Activated naive CD8-positive, alpha-beta T cell (primary cell): ENCODE results near the gene OARD1.
"Not testable (repeated sequence)": the region's sequence is repeated elsewhere in the genome, so short reads cannot be mapped to it uniquely, and the experiment has no call there.

Source experiments
- H3K27ac Mint-ChIP-seq: one replicate; pipeline ENCODE4 v1.8.0; 2021; ENCODE audit warnings: mixed read lengths
- H3K27me3 Mint-ChIP-seq: one replicate; pipeline ENCODE4 v1.8.0; 2021; ENCODE audit warnings: mixed read lengths
- H3K36me3 Mint-ChIP-seq: one replicate; pipeline ENCODE4 v1.8.0; 2021; ENCODE audit warnings: mixed read lengths
- H3K4me1 Mint-ChIP-seq: one replicate; pipeline ENCODE4 v1.8.0; 2021; ENCODE audit warnings: low read depth, mixed read lengths
- H3K4me3 Mint-ChIP-seq: one replicate; pipeline ENCODE4 v1.8.0; 2021; ENCODE audit warnings: mild to moderate bottlenecking, mixed read lengths
- H3K9me3 Mint-ChIP-seq: one replicate; pipeline ENCODE4 v1.8.0; 2021; ENCODE audit warnings: low read depth, mixed read lengths

Gene OARD1

DNA sequence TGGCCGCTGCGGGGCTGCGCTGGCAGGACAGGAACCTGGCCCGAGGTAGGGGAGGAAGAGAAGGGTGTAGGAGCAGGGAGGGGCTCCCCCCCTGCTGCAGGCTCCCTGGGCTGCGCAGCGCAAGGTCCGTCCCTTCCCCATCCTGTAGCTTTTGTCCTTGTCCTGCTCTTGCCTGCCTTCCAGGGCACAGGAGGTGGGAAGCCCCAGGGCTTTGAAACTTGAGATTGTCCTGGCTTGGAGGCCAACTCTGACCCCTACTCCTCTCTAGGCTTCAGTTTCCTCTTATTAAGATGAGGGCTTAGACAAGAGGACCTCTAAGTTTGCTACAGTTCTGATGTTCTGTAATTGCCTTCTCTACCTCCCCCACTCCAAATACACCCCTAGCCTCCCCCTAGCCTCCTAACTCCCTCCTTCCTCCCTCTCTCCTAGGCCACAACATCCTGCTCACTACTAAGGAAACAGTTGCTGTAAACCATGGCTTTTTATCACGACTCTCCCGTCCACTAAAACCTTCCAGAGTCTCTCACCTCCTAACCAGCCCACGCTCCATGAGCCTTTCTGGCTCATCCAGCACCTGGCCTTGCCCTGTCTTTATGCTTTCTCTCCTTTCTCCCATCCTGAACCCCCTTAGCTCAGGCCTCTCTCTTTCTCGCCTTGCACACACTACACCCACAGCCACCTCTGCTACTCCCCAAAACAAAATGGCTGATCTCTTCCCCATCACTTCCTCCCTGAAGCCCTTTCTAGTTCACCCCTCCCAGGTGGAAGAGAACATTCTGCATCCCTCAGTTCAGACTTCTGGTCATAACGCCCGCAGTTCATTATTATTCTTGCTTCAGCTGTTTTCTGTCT is 43.4 kb downstream of the OARD1 start:
- H3K27ac Mint-ChIP-seq: peak overlapping the region; percentile 36
- H3K4me3 Mint-ChIP-seq: peak overlapping the region; percentile 82
- H3K9me3 Mint-ChIP-seq: no peaks in the 10 kb centered on the region
- no peaks in the 10 kb centered on the region for H3K36me3 Mint-ChIP-seq
- peaks cover 20% of the 10 kb centered on the region for H3K4me1 Mint-ChIP-seq
- no peaks in the 10 kb centered on the region for H3K27me3 Mint-ChIP-seq

DNA sequence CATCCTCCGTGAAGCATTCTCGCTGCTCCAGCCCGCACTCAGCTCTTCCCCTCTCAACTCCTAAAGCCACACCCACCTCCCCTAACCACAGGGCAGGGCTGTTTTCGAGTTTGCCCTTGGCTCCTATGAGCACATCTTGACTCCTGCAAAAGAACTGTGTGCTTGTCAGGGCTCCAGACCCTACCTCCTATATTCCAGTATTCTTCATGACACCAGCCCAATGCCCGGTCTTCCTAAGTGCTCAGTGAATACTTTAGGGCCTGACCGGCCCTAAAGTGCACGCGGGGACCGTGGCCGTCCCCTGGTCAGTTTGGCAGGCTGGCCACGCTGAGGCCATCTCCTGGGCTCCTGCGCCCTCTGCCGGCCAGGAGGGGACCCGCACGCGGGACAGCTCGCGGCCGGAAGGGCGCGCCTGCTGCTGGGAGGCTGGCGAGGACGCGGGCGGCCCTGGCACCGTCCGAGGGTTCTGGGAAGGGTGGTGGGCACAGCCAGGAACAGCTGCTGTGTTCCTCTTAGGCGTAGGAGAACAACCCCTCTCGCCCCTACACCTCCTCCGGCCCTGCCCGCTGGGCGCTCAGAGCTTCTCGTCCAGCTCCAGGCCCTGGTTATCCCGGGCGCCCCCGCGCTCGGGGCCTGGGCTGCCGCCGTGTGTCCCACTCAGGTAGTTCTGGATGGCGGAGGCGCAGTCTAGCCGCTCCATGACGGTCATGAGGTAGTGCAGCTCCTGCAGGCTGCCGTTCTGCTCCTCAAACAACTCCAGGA is 44.2 kb downstream of the OARD1 start:
- Mint-ChIP-seq H3K4me1 (peaks cover 20% of the 10 kb centered on the region), H3K27ac (peak overlapping the region; percentile 83), H3K27me3 (no peaks in the 10 kb centered on the region), H3K36me3 (no peaks in the 10 kb centered on the region), H3K4me3 (peak overlapping the region; percentile 82), H3K9me3 (no peaks in the 10 kb centered on the region)

DNA sequence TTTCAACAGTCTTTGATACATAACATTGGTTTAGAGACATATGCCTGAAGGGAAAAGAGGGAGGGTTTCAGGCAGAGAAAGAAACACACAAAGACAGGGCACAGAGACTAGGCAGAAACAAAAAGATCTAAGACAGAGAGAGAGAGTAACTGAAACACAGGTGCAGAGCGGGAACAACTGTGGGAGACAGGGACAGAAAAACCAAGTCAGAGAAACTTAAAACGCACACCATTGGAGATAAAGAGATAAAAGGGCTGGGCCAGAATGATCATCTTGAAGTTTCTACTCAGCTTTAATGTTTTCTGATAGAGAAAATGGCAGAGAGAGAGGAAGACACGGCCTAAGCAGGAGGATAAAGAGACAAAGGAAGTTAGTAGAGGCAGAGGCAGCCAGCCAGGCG is 44.9 kb downstream of the OARD1 start:
- H3K4me1 Mint-ChIP-seq: peaks cover 20% of the 10 kb centered on the region
- peak overlapping the region; percentile 82 for H3K4me3 Mint-ChIP-seq
- H3K27me3 Mint-ChIP-seq: no peaks in the 10 kb centered on the region
- H3K9me3 Mint-ChIP-seq: no peaks in the 10 kb centered on the region
- no peaks in the 10 kb centered on the region for H3K36me3 Mint-ChIP-seq
- peak overlapping the region; percentile 83 for H3K27ac Mint-ChIP-seq

DNA sequence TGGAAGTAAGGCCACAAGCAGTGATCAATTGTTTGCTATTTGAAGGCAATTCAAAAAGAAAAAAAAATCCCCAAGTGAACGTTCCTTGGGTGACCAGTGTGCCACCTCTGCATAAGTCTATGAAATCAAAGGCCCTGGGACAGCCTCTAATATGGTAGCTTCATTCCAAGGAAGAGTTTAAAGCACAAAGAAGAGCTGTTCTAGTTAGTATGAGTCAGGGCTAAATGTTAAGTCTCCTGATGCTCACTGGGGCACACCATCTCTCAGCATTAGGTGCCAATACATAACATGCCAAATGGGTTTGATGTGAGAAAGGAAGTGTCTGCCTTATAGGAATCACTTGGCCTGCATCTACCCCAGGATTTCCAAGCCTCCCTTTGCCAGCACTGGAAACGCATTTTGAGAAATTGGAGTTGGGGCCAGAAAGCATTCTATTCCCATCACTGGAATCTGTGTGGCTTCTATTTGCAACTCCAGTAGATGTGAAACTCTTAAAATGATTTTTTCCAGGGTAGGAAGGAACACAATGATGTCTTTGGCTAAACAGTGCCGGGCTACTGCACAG is 46.1 kb downstream of the OARD1 start:
- peaks cover 20% of the 10 kb centered on the region for H3K4me1 Mint-ChIP-seq
- H3K4me3 Mint-ChIP-seq: no peak overlapping the region
- H3K36me3 Mint-ChIP-seq: no peaks in the 10 kb centered on the region
- no peaks in the 10 kb centered on the region for H3K9me3 Mint-ChIP-seq
- no peaks in the 10 kb centered on the region for H3K27me3 Mint-ChIP-seq
- H3K27ac Mint-ChIP-seq: no peak overlapping the region

DNA sequence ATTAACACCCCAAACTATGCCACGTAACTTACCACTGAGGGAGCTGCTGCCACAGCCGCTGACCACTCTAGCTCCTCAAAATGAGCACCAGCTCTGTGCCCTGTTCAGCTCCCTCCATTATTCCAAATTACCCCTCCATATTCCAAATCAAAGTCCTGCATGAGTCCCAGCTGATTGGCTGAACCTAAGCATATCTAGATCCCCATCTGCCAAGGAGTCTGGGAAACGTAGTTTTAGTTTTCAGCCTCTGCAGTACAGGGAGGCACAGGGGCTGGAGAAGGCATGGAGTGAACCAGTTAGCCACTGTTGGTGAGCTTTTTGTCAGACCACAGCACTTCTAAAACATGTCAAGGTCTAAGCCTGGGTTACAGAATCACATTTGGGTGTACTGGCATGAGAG is 49.0 kb downstream of the OARD1 start:
- Mint-ChIP-seq H3K4me1 (peaks cover 11% of the 10 kb centered on the region), H3K4me3 (no peak overlapping the region), H3K36me3 (no peaks in the 10 kb centered on the region), H3K27me3 (no peaks in the 10 kb centered on the region), H3K27ac (no peak overlapping the region), H3K9me3 (no peaks in the 10 kb centered on the region)

DNA sequence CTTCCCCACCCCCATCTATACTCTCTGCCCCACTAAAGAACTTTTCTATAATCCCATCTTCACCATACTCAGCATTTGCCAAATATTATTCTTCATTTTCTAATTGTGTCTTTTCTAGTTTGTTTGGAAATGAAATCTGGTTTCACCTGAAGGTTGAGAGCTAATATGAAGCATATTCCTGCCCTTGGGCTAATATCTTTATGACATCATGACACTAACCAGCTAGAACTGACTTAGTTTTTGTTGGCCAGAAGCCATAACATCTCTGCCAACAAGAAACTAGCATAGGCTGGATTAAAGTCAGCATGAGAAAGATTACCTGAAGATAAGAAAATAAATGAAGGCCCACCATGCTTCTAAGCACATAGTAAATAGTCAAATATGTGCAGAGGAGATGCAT is 49.9 kb downstream of the OARD1 start:
- H3K36me3 Mint-ChIP-seq: no peaks in the 10 kb centered on the region
- H3K4me1 Mint-ChIP-seq: peaks cover 5% of the 10 kb centered on the region
- H3K27me3 Mint-ChIP-seq: no peaks in the 10 kb centered on the region
- H3K9me3 Mint-ChIP-seq: no peaks in the 10 kb centered on the region
- H3K27ac Mint-ChIP-seq: no peak overlapping the region
- H3K4me3 Mint-ChIP-seq: no peak overlapping the region

DNA sequence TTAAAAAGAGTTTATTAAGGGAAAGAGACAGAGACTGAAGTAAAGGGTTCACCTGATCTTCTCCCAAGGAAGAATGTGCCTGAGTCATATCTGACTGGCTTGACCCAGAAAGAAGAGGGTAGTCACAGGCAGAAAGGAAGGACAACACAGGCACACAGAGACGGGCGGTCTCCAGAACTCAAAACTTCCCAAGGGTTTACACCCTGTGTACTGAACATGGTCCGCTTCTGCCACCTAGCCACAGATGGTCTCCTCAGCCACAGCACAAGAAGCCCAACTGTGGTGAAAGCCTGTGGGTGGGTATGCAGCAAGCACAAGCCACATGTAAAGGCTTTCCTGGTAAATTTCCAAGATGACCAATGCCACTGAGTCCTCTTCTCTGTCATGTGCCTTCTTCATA is 50.3 kb downstream of the OARD1 start:
- Mint-ChIP-seq H3K27ac (no peak overlapping the region), H3K4me1 (peaks cover under 1% of the 10 kb centered on the region), H3K4me3 (no peak overlapping the region), H3K27me3 (no peaks in the 10 kb centered on the region), H3K9me3 (no peaks in the 10 kb centered on the region), H3K36me3 (no peaks in the 10 kb centered on the region)

DNA sequence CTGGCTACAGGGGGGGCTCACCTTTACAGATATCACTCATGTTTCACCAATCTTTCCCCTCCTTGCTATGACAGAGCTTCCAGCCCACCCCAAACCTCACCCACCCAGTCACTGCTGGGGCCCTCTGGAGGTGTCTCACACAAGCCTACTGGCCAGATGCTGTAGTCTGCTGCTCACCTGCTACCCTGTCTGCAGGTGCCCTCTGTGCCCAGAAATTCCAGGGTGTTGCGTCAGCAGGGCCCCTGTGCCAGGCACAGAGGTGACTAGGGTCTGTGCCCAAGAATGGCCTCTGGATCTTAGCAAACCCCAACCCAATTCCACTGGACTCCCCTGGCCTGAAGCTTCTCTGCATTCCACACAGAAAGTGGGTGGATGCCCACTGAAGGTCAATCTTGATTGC is 54.5 kb downstream of the OARD1 start:
- H3K36me3 Mint-ChIP-seq: peaks cover 2% of the 10 kb centered on the region
- H3K27me3 Mint-ChIP-seq: no peaks in the 10 kb centered on the region
- no peak overlapping the region for H3K27ac Mint-ChIP-seq
- no peaks in the 10 kb centered on the region for H3K9me3 Mint-ChIP-seq
- no peak overlapping the region for H3K4me3 Mint-ChIP-seq
- no peaks in the 10 kb centered on the region for H3K4me1 Mint-ChIP-seq

DNA sequence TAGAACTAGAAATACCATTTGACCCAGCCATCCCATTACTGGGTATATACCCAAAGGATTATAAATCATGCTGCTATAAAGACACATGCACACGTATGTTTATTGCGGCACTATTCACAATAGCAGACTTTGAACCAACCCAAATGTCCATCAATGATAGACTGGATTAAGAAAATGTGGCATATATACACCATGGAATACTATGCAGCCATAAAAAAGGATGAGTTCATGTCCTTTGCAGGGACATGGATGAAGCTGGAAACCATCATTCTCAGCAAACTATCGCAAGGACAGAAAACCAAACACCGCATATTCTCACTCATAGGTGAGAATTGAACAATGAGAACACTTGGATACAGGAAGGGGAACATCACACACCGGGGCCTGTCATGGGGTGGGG is 56.3 kb downstream of the OARD1 start:
- not testable (repeated sequence) for H3K4me3 Mint-ChIP-seq, H3K27ac Mint-ChIP-seq, H3K27me3 Mint-ChIP-seq, H3K36me3 Mint-ChIP-seq, H3K4me1 Mint-ChIP-seq, H3K9me3 Mint-ChIP-seq

DNA sequence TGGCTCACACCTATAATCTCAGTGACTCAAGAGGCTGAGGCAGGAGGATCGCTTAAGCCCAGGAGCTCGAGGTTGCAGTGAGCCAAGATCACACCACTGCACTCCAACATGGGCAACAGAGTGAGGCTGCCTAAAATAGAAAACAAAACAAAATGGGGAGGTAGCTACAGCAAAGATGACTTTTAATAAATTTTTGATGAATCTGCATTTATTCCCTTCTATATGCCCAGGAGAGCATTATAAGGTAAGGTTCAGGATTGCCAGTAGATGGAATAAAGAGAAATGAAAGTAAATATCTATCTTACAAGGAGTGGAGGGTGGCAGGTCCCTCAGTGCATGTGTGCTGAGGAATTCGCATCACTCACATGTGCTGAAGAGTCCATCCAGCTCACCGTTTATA is 57.4 kb downstream of the OARD1 start:
- H3K4me3 Mint-ChIP-seq: no peak overlapping the region
- no peaks in the 10 kb centered on the region for H3K4me1 Mint-ChIP-seq
- peaks cover 2% of the 10 kb centered on the region for H3K36me3 Mint-ChIP-seq
- no peaks in the 10 kb centered on the region for H3K9me3 Mint-ChIP-seq
- no peaks in the 10 kb centered on the region for H3K27me3 Mint-ChIP-seq
- no peak overlapping the region for H3K27ac Mint-ChIP-seq
